PC-9 (cell line): ENCODE measurements around the gene C4BPA. TPM values are rescaled to one million over a fixed set of nuclear protein-coding genes. Genes with fewer than 3 reads are reported as not detected.

Experiments
- BruUV-seq: library from RNA; stranded (reverse); fragments of 400-500 nt; replicated peaks from 2 replicates; lab custom pipeline; 2021; lab: Mats Ljungman, UMichigan
- CTCF ChIA-PET: fragments of 300-600 bp; sonication (Branson Sonifier 250); formaldehyde crosslinking; loops from one replicate; lab custom pipeline; 2022; ENCODE audit warnings: antibody characterized with exemption; lab: Charles Lee
- POLR2A ChIA-PET: fragments of 300-600 bp; sonication (Branson Sonifier 250); formaldehyde crosslinking; loops from one replicate; lab custom pipeline; 2022; ENCODE audit warnings: antibody characterized with exemption; ENCODE audit not compliant: unreplicated experiment; lab: Charles Lee
- DNase-seq, 2 experiments: peaks; one replicate each; pipeline versions ENCODE4 v3.0.0 to v3.0.0-alpha.2; 2015 to 2022; ENCODE audit warnings: mixed read lengths in 1 of 2
- H2AFZ ChIP-seq: fragments of 200-600 bp; sonication (generic); 2 replicates; pipeline ENCODE4 v1.8.1; 2017; ENCODE audit warnings: antibody characterized with exemption
- H3F3A ChIP-seq: fragments of 200-600 bp; sonication (generic); 2 replicates; pipeline ENCODE4 v1.8.1; 2017; ENCODE audit warnings: antibody characterized with exemption, mild to moderate bottlenecking, low read depth; ENCODE audit not compliant: insufficient read depth
- H3K27ac ChIP-seq: fragments of 200-600 bp; sonication (generic); 2 replicates; pipeline ENCODE4 v1.6.1; 2016; ENCODE audit warnings: mixed run types
- H3K27me3 ChIP-seq: fragments of 200-600 bp; sonication (generic); 2 replicates; pipeline ENCODE4 v1.6.1; 2016; ENCODE audit warnings: low read depth, mixed run types; ENCODE audit not compliant: insufficient read depth
- H3K36me3 ChIP-seq: fragments of 200-600 bp; sonication (generic); 2 replicates; pipeline ENCODE4 v1.6.1; 2016; ENCODE audit warnings: low read depth, mixed run types
- H3K4me1 ChIP-seq: fragments of 200-600 bp; sonication (generic); replicated peaks from 2 replicates; pipeline ENCODE4 v1.6.1; 2016; ENCODE audit warnings: mixed run types; ENCODE audit not compliant: insufficient read depth
- H3K4me2 ChIP-seq: fragments of 200-600 bp; sonication (generic); 2 replicates; pipeline ENCODE4 v1.6.1; 2017; ENCODE audit warnings: mixed run types
- H3K4me3 ChIP-seq: fragments of 200-600 bp; sonication (generic); 2 replicates; pipeline ENCODE4 v1.6.1; 2016; ENCODE audit warnings: mixed run types
- H3K79me2 ChIP-seq: fragments of 200-600 bp; sonication (generic); 2 replicates; pipeline ENCODE4 v1.6.1; 2017; ENCODE audit warnings: low read depth, mixed run types
- H3K9me2 ChIP-seq: fragments of 200-600 bp; sonication (generic); 2 replicates; pipeline ENCODE4 v1.8.1; 2017; ENCODE audit warnings: mild to moderate bottlenecking; ENCODE audit not compliant: insufficient read depth
- H3K9me3 ChIP-seq: fragments of 200-600 bp; sonication (generic); 2 replicates; pipeline ENCODE4 v1.8.1; 2016; ENCODE audit warnings: low read depth; ENCODE audit not compliant: insufficient read depth
- H4K20me1 ChIP-seq: fragments of 200-600 bp; sonication (generic); 2 replicates; pipeline ENCODE4 v1.8.1; 2017; ENCODE audit not compliant: insufficient read depth
- CTCF ChIP-seq: fragments of 200-600 bp; sonication (generic); conservative IDR thresholded peaks from 2 replicates; pipeline ENCODE4 v1.6.1; 2017; ENCODE audit warnings: mixed run types, antibody characterized with exemption, mild to moderate bottlenecking, moderate library complexity
- EZH2 ChIP-seq: fragments of 200-600 bp; sonication (generic); IDR thresholded peaks from 2 replicates; pipeline ENCODE4 v1.8.0; 2017; ENCODE audit warnings: antibody characterized with exemption, low read depth
- intact Hi-C: fragments of 100-400 bp; cut with micrococcal nuclease; formaldehyde crosslinking; loops from one replicate; pipeline ENCODE4 v1.10.0; 2022; ENCODE audit not compliant: unreplicated experiment
- total RNA-seq: library from RNA; stranded (reverse); gene quantifications from 2 replicates; pipeline ENCODE4 v1.2.3, GENCODE V29; 2021

C4BPA gene
- total RNA-seq, 1 experiment from 2014 or later, result not detected

- H3K4me1 ChIP-seq, result no peaks in the 10 kb centered on the region
- no peak overlapping the region for H2AFZ ChIP-seq
- ChIA-PET POLR2A (no interaction called here), CTCF (no interaction called here)
- H3K36me3 ChIP-seq, result no peaks in the 10 kb centered on the region
- H3K4me2 ChIP-seq, result no peak overlapping the region
- H3K9me2 ChIP-seq, result no peaks in the 10 kb centered on the region
- no TSS peak for BruUV-seq
- H3K4me3 ChIP-seq, result no peak overlapping the region
- H4K20me1 ChIP-seq, result no peaks in the 10 kb centered on the region
- H3K27ac ChIP-seq, result no peak overlapping the region
- TF ChIP-seq EZH2 (no peak), CTCF (no peak)
- no peaks in the 10 kb centered on the region for H3K27me3 ChIP-seq
- H3K9me3 ChIP-seq, result peaks cover 4% of the 10 kb centered on the region; the same call in 1 of the 2 replicates
- intact Hi-C loops, result no loop called here
- no peak for DNase-seq
- 0 out of 2 replicates have a peak, but pooled peaks cover 5% of the 10 kb centered on the region for H3F3A ChIP-seq
- no peaks in the 10 kb centered on the region for H3K79me2 ChIP-seq
Observed at GRCh38 chr1:207130252-207131036, 26.4 kb downstream of the C4BPA start.

- peaks cover 4% of the 10 kb centered on the region; the same call in 1 of the 2 replicates for H3K9me3 ChIP-seq
- DNase-seq, result no peak
- no peaks in the 10 kb centered on the region for H3K27me3 ChIP-seq
- H3K4me3 ChIP-seq, result no peak overlapping the region
- no TSS peak for BruUV-seq
- no peak overlapping the region for H3K27ac ChIP-seq
- ChIA-PET CTCF (no interaction called here), POLR2A (no interaction called here)
- no peaks in the 10 kb centered on the region for H3K9me2 ChIP-seq
- intact Hi-C loops, result no loop called here
- no peaks in the 10 kb centered on the region for H4K20me1 ChIP-seq
- no peaks in the 10 kb centered on the region for H3K4me1 ChIP-seq
- H2AFZ ChIP-seq, result no peak overlapping the region
- no peaks in the 10 kb centered on the region for H3K36me3 ChIP-seq
- no peak overlapping the region for H3K4me2 ChIP-seq
- no peaks in the 10 kb centered on the region for H3K79me2 ChIP-seq
- no peak for TF ChIP-seq CTCF
- 0 out of 2 replicates have a peak, but pooled peaks cover 5% of the 10 kb centered on the region for H3F3A ChIP-seq
Observed at GRCh38 chr1:207131163-207131562, 27.1 kb downstream of the C4BPA start.

GRCh38 chr1:207134581-207134980 lies 30.5 kb downstream of the C4BPA start:
- ChIA-PET CTCF (no interaction called here), POLR2A (no interaction called here)
- Histone ChIP-seq H3K9me3 (no peaks in the 10 kb centered on the region; the same call in 1 of the 2 replicates), H4K20me1 (no peaks in the 10 kb centered on the region), H3K4me3 (no peak overlapping the region), H3K79me2 (no peaks in the 10 kb centered on the region), H3K4me1 (no peaks in the 10 kb centered on the region), H3K4me2 (no peak overlapping the region), H3K27me3 (no peaks in the 10 kb centered on the region), H3K36me3 (no peaks in the 10 kb centered on the region), H3K27ac (no peak overlapping the region), H3K9me2 (no peaks in the 10 kb centered on the region), H3F3A (no peaks in the 10 kb centered on the region), H2AFZ (no peak overlapping the region)
- intact Hi-C loops, result no loop called here
- DNase-seq, result no peak
- TF ChIP-seq EZH2, result no peak
- TF ChIP-seq CTCF, result no peak
- BruUV-seq, result no TSS peak
